NK-92 (cell line): ENCODE measurements around the gene SECTM1.
"Not testable (repeated sequence)": the region's sequence is repeated elsewhere in the genome, so short reads cannot be mapped to it uniquely, and the experiment has no call there.

Experiments used
- DNase-seq: peaks from one replicate; lab custom pipeline; 2025; ENCODE audit not compliant: unreplicated experiment; lab: John Stamatoyannopoulos, UW

SECTM1 gene

DNA sequence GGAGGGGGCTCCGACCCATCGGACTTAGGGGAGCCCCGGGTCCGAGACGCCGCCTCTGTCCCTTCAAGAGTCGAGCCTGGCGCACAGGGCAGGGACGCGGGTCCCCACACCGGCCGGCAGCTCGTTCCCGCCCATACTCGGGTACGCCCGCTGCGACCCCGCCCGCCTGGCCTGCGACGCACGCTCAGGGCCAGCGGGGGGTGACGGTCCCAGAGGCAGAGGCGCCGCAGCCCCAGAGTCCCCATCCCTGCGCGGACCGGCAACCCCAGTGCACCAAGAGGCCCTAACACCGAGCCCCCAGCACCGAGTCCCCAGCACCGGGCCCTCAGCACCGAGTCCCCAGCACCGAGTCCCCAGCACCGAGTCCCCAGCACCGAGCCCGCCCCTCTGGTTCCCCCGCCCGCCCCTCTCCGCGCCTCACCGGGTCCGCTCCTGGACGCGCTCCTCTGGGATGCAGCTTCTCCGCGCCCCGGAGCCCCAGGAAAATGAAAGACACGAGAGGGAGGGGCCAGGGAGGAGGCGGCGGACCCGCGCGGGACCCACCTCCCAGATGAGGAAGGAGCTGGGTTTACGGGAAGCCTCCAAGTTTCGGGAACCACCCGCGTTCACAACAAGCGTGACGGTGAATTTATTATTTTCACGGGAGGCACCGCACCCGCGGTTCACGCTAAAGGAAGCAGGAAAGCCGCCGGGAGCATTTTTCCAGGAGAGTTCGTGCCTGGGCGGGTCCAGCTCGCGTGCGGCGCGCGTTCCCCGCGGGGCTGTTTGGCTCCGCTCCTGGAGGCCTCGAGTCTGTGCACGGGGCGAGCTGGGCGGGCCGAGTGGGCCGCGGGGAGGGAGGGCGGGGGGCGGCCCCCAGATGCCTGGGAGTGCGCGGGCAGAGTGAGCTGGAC lies at the start of gene SECTM1:
TSS of gene SECTM1 (minus strand) at position 488 of the 893 bp plus-strand sequence. CDS start 6,526 bp downstream, outside the sequence.
- no peak for DNase-seq

DNA sequence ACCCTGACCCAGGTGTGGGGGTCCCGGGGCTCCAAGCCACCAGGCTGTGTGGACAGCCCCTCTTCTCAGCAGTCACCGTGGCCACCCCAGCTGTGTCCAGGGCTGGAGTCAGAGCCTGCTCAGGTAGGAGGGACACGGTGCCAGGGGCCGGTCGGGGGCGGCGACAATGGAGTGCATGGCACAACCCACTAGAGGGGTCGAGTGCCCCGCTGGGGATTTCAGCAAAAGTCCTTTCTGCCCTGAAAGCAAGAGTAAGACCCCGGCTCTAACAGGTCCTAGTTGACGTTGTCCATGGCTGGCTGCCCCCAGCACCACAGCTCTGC lies 49.3 kb upstream of the SECTM1 start:
- no peak for DNase-seq

DNA sequence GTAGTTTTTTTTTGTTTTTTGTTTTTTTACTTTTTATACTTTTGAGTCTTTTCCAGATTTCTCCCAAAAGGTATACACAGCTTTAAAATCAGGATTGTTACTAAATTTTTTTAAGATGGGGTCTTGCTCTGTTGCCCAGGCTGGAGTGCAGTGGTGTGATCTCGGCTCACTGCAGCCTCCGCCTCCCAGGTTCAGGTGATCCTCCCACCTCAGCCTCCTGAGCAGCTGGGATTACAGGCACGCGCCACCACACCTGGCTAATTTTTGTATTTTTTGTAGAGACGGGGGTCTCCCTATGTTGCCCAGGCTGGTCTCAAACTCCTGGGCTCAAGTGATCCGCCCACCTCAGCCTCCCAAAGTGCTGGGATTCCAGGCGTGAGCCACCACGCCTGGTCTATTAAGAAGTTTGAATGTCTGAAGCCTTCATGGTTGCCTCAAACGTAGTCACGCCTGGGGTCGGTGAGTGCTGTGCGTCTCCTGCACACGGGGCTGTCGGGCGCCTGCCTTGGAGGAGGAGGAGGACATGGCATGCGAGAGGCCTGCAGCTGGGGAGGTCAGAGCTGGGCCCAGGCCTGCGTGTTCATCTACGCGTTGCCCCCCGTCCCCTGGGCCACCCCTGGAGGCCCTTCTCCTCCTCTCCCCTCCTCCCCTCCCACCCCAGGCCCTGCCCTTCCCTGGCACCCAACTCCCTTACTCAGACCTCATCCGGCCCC lies 48.8 kb upstream of the SECTM1 start:
- DNase-seq: not testable (repeated sequence)

DNA sequence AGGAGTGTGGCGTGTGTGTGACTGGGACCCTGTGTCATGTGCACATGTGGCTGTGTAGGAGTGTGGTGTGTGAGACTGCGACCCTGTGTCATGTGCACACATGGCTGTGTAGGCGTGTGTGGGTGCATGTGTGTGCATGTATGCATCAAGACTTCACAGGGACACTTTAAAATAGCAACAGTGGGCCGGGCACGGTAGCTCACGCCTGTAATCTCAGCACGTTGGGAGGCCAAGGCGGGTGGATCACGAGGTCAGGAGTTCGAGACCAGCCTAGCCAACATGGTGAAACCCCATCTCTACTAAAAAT lies 48.1 kb upstream of the SECTM1 start:
- DNase-seq: not testable (repeated sequence)

DNA sequence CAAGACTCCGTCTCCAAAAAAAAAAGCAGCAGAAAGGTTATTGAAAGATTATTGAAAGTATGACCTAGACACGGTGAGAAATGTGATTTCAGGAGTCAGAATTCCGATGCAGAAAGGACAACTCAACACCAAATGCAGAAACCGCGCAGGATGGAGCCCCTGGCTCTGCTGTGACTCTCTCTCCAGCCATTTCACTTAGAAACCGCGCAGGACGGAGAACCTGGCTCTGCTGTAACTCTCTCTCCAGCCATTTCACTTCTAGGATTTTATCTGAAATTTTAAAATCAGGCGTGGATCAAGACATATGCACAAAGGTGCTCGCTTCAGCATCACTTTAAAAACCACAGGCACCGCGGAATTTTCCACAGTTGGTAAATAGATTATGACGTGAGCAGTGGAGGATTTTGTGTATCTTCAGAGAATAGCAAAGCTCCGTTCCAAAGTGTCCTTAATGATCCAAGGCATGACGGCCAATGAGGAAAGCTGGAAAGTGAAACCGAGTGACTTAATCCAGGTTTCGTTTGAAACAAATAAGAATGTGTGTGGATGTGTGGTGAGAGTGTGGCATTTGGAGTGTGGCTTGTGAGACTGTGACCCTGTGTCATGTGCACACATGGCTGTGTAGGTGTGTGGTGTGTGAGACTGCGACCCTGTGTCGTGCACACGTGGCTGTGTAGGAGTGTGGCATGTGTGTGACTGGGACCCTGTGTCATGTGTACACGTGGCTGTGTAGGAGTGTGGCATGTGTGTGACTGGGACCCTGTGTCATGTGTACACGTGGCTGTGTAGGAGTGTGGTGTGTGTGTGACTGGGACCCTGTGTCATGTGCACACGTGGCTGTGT lies 47.5 kb upstream of the SECTM1 start:
- DNase-seq: no peak

DNA sequence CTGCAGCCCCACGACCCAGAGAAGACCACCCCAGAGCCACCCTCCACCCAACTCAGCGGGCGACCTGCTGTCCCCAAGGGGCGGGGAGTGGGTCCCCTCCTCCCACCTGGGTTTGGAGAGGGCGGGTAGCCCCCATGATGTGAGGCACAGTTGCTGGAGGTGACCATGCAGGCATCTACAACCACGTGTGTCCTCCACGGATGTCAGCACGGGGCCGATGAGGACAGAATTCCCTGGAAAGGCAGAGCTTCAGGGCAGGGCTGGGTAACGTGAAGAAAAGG lies 45.1 kb upstream of the SECTM1 start:
- DNase-seq: no peak

DNA sequence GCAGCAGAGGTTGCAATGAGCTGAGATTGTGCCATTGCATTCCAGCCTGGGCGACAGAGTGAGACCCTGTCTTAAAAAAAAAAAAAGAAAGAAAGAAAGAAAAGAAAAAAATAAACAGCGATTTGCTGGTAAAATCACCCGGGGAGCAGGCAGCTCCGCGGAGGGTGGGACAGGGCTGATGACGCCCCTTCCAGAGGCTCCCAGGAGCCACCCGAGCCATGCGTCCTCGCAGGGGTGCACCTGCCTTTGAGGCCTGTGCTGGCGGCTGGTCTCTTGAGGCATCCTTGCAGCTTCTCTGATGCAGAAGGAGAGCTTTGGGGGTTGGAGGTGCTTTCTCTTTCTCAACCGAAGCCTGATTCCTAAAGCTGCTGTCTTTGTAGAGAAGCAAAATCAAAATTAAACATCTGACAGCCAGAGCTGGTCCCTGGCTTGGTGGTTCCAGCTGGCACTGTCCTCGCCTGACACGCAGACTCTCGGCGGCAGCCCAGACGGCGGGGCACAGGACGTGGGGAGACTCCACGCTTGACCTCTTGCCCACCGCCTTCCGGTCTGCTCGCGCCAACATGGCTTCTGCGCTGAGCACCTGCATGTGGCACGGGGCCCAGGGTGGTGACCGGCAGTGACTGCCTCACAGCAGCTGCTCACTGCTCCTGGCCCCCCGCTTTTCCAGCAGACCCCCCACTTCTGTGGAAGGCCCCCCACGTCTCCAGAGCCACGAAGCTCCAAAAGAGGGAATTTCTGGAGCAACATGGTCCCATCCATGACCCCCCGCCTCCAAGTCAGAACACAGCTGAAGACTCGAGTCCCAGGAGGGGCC lies 44.6 kb upstream of the SECTM1 start:
- DNase-seq: no peak

DNA sequence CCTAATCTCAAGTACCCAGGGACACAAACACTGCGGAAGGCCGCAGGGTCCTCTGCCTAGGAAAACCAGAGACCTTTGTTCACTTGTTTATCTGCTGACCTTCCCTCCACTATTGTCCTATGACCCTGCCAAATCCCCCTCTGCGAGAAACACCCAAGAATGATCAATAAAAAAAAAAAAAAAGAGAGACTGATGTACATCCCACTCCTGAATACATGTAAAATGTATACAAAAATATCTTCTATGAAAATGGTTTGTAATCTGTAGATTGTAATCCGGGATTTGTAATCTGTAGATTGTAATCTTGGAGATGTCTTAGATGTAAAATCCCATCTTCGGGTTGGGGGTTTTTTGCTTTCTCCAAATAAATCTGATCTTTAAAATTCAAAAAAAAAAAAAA lies 43.7 kb upstream of the SECTM1 start:
- DNase-seq: not testable (repeated sequence)

DNA sequence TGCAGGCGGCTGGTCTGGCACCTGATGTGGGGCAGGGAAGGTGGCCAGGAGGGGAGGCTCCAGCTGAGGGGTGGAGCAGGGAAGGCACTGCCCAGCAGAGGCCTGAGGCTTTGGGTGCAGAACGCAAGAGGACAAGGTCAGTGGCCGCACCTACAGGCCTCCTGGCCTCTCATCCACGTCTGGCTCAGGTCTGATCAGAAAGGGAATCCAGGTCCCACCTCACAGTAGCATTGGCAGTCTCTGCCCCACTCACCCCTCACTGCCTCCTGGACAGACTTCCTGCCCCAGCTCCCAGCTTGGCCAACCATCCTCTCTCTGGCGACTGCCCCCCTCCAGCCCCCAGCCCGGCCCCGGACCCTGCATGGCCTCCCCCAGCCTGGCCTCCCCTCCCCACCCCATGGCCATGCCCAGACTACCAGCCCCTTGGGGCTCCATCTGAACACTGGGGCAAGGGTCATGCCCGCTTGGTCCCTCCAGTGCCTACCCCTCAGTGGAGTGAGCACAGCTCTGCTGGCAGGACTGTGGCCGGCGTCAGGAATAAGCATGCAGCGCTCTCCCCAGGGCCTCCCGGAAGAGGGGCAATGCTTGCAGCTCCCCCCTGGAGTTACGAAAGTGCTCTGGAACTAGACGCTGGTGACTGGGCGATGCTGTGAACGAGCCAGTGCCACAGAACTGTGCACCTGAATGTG lies 42.6 kb upstream of the SECTM1 start:
- no peak for DNase-seq

DNA sequence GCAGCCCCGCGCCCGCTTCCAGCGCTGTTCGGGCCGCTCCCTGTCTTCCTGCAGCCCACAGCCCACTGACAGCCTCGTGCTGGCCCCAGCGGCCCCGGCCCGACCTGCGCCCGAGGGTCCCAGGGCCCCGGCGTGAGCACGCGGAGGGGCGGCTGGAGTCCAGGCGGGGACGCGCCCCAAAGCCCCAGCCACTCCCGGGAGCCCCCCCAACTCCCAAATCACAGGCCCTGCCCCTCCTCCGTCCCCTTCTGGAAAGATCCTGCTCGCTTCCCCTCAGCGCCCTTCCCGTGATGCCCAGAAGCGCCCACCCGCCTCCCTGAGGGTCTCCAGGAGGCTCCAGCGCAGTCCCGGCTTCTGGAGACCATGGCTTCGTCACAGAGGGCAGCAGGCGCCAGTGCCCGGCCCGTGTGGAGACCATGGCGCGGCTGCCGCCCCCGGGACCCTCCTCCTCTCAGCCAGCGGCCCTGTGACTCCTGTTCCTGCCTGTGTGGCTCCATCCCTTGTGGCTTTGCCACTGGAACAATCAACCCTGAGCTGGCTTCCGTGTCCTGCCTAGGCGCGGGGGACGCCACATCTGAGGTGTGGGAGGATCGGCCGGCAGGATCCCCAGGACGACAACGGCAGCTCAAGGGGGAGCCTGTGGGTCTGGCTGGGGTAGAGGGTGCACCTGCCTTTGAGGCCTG lies 41.9 kb upstream of the SECTM1 start:
- DNase-seq: no peak

DNA sequence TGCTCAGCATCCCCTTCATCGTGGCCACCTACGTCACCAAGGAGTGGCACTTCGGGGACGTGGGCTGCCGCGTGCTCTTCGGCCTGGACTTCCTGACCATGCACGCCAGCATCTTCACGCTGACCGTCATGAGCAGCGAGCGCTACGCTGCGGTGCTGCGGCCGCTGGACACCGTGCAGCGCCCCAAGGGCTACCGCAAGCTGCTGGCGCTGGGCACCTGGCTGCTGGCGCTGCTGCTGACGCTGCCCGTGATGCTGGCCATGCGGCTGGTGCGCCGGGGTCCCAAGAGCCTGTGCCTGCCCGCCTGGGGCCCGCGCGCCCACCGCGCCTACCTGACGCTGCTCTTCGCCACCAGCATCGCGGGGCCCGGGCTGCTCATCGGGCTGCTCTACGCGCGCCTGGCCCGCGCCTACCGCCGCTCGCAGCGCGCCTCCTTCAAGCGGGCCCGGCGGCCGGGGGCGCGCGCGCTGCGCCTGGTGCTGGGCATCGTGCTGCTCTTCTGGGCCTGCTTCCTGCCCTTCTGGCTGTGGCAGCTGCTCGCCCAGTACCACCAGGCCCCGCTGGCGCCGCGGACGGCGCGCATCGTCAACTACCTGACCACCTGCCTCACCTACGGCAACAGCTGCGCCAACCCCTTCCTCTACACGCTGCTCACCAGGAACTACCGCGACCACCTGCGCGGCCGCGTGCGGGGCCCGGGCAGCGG lies 41.2 kb upstream of the SECTM1 start:
- no peak for DNase-seq

DNA sequence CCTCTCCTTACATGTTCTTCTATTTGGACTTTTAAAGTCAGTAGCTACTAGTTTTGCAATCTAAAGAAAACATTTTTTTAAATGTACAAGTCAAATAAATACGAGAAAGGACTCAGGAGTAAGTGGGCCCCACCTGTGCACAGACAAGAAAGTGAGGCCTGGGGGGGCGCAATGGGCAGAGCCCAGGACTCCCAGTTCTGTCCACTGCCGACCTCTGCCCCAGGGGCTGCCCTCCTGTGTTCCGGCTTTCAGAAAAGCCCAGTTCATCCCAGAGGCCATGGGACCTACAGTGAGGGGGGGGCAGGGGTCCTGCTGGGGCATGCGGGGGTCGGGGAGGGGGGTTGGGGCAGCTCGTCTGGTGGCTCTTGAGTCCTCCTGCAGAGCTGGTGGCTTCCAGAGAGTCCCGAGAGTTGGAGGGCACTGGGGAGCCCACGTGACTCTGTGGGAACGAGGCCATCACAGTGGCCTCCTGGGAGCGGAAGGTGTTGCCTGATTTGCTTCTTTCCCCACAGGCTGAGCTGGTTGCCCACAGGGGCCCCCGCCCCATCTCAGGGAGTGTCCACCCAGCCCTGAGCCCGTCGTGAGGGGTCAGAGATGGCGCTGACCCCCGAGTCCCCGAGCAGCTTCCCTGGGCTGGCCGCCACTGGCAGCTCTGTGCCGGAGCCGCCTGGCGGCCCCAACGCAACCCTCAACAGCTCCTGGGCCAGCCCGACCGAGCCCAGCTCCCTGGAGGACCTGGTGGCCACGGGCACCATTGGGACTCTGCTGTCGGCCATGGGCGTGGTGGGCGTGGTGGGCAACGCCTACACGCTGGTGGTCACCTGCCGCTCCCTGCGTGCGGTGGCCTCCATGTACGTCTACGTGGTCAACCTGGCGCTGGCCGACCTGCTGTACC lies 40.4 kb upstream of the SECTM1 start:
- DNase-seq: no peak

DNA sequence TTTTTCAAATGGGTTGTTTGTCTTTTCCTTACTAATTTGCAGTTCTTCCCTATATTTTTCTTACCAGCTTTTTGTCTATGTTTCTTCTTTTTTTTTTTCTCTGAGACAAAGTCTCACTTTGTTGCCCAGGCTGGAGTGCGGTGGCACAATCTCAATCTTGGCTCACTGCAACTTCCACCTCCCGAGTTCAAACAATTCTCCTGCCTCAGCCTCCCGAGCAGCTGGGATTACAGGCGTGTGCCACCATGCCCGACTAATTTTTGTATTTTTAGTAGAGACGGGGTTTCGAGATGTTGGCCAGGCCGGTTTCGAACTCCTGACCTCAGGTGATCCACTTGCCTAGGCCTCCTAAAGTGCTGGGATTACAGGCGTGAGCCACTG lies 39.5 kb upstream of the SECTM1 start:
- not testable (repeated sequence) for DNase-seq

DNA sequence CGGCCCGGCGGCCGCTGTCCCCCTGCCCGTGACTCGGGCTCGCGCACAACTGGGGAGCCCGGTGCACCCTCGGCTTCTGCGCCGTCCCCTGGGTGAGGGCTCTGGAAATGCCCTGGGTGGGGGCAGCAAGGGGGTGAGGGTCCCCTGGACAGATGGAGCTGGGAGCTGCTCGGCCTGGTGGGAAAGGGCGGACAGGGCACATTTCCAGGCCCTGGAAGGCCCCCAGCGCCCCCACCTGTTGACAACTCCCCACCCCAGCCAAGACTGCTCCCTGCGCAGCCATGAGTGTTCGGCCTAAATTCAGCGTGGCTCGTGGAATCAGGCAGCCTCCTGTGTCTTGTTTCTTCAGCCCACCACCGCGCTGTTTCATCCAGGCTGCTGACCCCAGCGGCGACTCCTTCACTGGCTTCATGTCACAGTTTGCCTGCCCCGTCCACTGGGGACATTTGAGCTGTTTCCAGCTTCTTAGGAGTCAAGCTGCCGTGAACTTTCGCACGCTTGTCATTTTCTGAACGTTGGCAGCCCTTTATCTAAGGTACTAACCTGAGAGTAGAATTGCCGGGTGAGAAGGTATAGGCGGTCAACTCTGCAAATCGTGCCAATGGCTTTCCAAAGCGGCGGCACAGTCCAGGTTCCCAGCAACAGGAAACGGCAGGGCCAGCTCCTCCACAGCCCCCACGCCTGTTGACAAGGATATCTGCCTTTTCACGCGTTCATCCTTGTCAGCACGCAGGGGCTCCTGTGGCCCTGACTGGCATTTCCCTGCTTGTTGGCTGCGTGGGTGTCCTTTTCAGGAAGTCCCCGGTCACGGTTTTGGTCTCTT lies 38.9 kb upstream of the SECTM1 start:
- no peak for DNase-seq

DNA sequence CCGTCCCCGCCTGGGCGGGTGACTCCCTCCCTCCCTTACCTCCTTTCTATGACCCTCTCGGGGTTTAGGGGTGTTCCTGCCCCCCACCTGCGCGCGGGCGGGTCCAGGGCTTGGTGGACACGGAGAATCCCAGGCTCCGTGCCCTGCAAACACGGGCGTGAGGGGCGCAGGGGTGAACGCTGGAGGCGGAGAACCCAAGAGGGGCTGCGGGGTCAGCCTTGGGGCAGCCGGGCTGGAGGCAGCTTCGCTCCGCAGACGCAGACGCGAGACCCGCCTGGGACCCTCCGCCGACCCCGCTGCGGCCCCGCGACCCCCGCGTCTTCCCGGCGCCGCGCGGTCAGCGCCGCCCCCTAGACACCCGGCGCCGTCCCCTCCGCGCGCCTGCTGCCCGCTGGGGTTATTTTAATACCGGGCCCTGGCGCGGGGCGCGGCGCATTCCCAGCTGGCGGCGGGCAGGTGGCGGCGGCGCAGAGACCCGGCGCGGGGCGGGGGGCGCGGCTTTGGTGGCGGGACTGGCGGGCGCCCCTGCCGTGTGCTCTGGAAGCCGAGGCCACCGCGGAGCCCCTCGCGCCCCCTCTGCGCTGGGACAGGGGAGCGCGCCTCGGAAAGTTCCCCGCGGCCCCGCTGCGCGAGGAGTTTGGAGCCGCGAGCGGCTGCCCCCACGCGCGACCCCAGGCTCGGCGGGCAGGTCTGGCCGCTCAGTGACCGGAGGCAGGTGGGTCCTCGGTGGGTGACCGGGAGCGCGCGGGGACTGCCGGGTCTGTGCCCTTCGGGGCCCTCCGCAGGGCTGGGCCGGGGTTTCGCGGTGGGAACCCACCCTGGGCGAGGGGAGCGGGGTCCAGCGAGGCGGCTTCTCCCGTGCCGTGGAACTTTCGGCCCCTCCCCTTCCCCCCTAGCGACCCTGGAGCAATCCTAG lies 38.0 kb upstream of the SECTM1 start, which contains the start of gene UTS2R:
TSS of gene UTS2R (plus strand) at position 433 of the 916 bp plus-strand sequence. CDS start 2,560 bp downstream, outside the sequence.
- DNase-seq: no peak
